ENCODE results near the gene ATP2C2. TPM values are rescaled to one million over a fixed set of nuclear protein-coding genes. Genes with fewer than 3 reads are reported as not detected.

The ATP2C2 gene
- total RNA-seq, 1 experiment from 2014 or later = not detected

DNA sequence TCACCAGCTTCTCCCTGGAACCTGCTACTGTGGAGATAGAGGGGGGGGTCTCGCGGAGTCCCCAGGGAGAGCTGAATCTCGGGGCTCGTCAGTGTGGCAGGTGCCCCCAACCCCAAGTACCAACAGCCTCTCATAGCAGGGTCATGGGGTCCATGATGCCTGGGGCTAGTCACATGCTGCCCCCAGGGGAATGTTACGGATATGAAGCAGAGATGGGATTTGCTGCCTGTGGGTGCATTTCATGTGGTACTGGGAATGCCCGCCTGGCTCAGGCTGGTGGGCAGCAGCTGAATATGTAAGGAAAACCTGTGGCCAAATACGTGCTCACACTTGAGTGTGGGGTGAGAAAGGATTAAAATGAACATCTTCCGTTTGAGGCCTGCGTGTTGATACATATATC, 86.7 kb downstream of the ATP2C2 start:
- intact Hi-C loops (cut with micrococcal nuclease; ENCODE audit: unreplicated experiment) = no loop called here
- POLR2A ChIA-PET (ENCODE audit: low non-redundant PET) = no interaction called here
- no peak for DNase-seq (ENCODE audit: low spot score)

DNA sequence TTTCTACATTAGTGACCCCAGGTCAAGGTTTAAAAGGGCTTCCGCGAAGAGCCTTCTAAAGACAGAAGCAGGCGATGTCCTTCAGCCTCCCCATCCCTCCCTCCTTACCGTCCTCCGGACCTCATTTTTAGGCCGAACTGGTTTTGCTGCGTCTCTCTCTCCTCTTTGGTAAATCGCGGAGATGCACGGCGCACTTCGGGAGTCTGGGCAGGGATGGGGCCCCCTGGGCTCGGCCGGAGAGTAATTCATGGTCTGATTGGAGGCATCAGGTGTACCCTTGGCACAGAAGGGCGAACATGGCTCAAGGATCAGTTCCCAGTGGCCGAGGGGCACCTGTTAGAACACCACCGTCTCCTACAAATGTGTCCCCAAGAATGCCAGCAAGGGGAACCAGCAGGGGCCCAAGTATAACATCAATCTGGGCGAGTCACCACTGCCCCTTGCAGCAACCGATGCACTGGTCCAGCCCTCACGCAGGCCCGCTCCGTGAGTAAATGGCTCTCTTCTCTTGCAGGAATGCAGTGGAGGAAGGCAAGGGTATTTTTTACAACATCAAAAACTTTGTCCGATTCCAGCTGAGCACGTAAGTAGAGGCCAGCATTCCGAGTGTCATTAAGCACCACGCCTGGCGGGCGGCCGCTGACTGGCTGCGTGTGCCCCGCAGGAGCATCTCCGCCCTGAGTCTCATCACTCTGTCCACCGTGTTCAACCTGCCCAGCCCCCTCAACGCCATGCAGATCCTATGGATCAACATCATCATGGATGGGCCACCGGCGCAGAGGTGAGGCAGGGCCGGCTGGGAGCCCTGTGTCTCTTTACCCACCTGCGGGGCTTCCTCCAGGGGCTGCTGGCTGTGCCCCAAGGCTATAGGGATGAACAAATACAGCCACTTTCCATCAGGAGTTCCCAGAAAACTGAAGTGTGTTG, 90.5 kb downstream of the ATP2C2 start:
- Histone ChIP-seq H3K36me3 (ENCODE audit: insufficient read depth, low read length, poor library complexity, severe bottlenecking) (no peaks in the 10 kb centered on the region), H3K27me3 (replicated peaks; ENCODE audit: insufficient read depth, low read depth, low read length, poor library complexity) (no peaks in the 10 kb centered on the region), H3K9me3 (ENCODE audit: low read depth, low read length, poor library complexity, severe bottlenecking) (no peaks in the 10 kb centered on the region), H3K27ac (ENCODE audit: low read depth, low read length, poor library complexity, severe bottlenecking) (no peak overlapping the region), H3K4me1 (ENCODE audit: insufficient read depth, low read length, poor library complexity, severe bottlenecking) (no peaks in the 10 kb centered on the region), H3K4me3 (ENCODE audit: low read depth, low read length, poor library complexity, severe bottlenecking) (no peak overlapping the region)
- TF ChIP-seq EZH2 (IDR thresholded peaks at IDR 0.05; ENCODE audit: borderline replicate concordance, low read depth, low read length, poor library complexity, severe bottlenecking) = no peak
- TF ChIP-seq CTCF (conservative IDR thresholded peaks at IDR 0.05; ENCODE audit: low read depth, low read length) = no peak
- BruUV-seq (replicated peaks) = no TSS peak
- DNase-seq (ENCODE audit: low spot score) = no peak
- intact Hi-C loops (cut with micrococcal nuclease; ENCODE audit: unreplicated experiment) = no loop called here
- ChIA-PET POLR2A (ENCODE audit: low non-redundant PET) (no interaction called here), CTCF (no interaction called here)

More for the DNA sequence above, 86.7 kb downstream of the ATP2C2 start:
- no peak for TF ChIP-seq EZH2 (IDR thresholded peaks at IDR 0.05; ENCODE audit: borderline replicate concordance, low read depth, low read length, poor library complexity, severe bottlenecking)
- TF ChIP-seq CTCF (conservative IDR thresholded peaks at IDR 0.05; ENCODE audit: low read depth, low read length) = no peak
- BruUV-seq (replicated peaks) = no TSS peak
- no peaks in the 10 kb centered on the region for H3K36me3 ChIP-seq (ENCODE audit: insufficient read depth, low read length, poor library complexity, severe bottlenecking)
- H3K4me3 ChIP-seq (ENCODE audit: low read depth, low read length, poor library complexity, severe bottlenecking) = no peak overlapping the region
- CTCF ChIA-PET = no interaction called here
- H3K9me3 ChIP-seq (ENCODE audit: low read depth, low read length, poor library complexity, severe bottlenecking) = no peaks in the 10 kb centered on the region
- H3K27ac ChIP-seq (ENCODE audit: low read depth, low read length, poor library complexity, severe bottlenecking) = no peak overlapping the region
- no peaks in the 10 kb centered on the region for H3K4me1 ChIP-seq (ENCODE audit: insufficient read depth, low read length, poor library complexity, severe bottlenecking)
- no peaks in the 10 kb centered on the region for H3K27me3 ChIP-seq (replicated peaks; ENCODE audit: insufficient read depth, low read depth, low read length, poor library complexity)

DNA sequence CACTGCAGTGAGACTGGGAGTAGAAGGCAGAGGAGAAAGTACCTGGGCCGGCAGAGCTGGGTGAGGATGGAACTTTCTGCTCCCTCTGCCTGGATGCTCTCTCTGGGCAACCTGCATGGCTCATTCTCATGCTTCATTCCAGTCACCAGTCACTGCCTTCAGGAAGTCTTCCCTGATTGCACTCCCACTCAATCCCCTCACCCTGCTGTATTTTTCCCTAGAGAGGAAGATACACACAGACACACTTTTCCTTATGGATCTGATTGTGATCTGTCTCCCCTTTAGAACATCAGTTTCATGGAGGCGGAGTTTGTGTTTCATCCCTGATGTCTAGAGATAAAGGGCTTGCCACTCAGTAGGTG, 91.2 kb downstream of the ATP2C2 start:
- no peak overlapping the region for H3K4me3 ChIP-seq (ENCODE audit: low read depth, low read length, poor library complexity, severe bottlenecking)
- no peaks in the 10 kb centered on the region for H3K9me3 ChIP-seq (ENCODE audit: low read depth, low read length, poor library complexity, severe bottlenecking)
- no TSS peak for BruUV-seq (replicated peaks)
- intact Hi-C loops (cut with micrococcal nuclease; ENCODE audit: unreplicated experiment) = no loop called here
- no peaks in the 10 kb centered on the region for H3K36me3 ChIP-seq (ENCODE audit: insufficient read depth, low read length, poor library complexity, severe bottlenecking)
- POLR2A ChIA-PET (ENCODE audit: low non-redundant PET) = no interaction called here
- CTCF ChIA-PET = no interaction called here
- TF ChIP-seq EZH2 (IDR thresholded peaks at IDR 0.05; ENCODE audit: borderline replicate concordance, low read depth, low read length, poor library complexity, severe bottlenecking) (no peak), CTCF (conservative IDR thresholded peaks at IDR 0.05; ENCODE audit: low read depth, low read length) (no peak)
- H3K27me3 ChIP-seq (replicated peaks; ENCODE audit: insufficient read depth, low read depth, low read length, poor library complexity) = no peaks in the 10 kb centered on the region
- no peak overlapping the region for H3K27ac ChIP-seq (ENCODE audit: low read depth, low read length, poor library complexity, severe bottlenecking)
- no peak for DNase-seq (ENCODE audit: low spot score)
- H3K4me1 ChIP-seq (ENCODE audit: insufficient read depth, low read length, poor library complexity, severe bottlenecking) = no peaks in the 10 kb centered on the region
